MM.1S (cell line): Measurements from ENCODE around the gene C16orf54.

Source experiments
- EZH2 ChIP-seq: fragments of 300-600 bp; sonication (generic); optimal IDR thresholded peaks from 2 replicates; pipeline ENCODE3; 2017; ENCODE audit warnings: low read depth, mild to moderate bottlenecking, antibody characterized with exemption, low read length, mixed read lengths
- TF ChIP-seq, protein P1 (sequence below): fragments of 300-600 bp; sonication (generic); IDR thresholded peaks from 2 replicates; pipeline ENCODE4 v1.5.1; 2016; ENCODE audit warnings: antibody characterized with exemption, low read length, mixed read lengths

DNA sequence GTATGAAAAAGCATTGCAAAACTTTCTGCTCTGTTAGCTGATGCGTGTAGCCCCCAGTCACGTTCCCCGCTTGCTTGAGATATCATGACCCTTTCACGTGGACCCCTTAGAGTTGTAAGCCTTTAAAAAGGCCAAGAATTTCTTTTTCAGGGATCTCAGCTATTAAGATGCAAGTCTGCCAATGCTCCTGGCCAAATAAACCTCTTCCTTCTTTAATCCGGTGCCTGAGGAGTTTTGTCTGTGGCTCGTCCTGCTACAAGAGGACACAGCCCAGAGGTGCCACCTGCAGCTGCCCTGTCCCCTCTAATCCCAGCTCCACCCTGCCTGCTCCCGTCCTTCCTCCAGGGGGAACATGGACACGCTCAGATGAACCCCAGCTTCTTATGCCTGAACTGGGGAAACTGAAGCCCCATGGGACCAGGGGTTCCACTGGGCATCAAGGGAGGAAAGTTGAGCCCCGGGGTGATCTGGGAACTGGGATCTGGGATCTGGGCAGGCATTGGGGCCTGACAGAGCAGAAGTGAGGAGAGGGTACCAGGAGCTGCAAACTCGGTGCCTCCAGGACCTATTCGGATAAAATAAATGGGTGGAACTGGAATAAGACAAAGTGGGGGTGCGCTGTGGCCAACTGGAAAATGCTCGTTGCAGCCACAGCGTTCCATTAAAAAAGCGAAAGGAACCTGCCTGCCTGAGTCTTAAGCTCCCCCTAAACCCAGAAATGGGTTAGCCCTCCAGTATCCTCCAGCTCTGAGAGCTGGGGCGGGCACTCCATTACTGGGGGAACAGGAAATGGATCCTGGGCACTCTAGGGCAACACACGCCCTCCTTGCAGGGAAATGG lies 47.1 kb downstream of the C16orf54 start:
- TF ChIP-seq, protein P1, sequence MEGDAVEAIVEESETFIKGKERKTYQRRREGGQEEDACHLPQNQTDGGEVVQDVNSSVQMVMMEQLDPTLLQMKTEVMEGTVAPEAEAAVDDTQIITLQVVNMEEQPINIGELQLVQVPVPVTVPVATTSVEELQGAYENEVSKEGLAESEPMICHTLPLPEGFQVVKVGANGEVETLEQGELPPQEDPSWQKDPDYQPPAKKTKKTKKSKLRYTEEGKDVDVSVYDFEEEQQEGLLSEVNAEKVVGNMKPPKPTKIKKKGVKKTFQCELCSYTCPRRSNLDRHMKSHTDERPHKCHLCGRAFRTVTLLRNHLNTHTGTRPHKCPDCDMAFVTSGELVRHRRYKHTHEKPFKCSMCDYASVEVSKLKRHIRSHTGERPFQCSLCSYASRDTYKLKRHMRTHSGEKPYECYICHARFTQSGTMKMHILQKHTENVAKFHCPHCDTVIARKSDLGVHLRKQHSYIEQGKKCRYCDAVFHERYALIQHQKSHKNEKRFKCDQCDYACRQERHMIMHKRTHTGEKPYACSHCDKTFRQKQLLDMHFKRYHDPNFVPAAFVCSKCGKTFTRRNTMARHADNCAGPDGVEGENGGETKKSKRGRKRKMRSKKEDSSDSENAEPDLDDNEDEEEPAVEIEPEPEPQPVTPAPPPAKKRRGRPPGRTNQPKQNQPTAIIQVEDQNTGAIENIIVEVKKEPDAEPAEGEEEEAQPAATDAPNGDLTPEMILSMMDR, result no peak
- no peak for TF ChIP-seq EZH2
